ENCODE measurements around the gene TFEB. TPM values are rescaled to one million over a fixed set of nuclear protein-coding genes. Genes with fewer than 3 reads are reported as not detected.
A peak's percentile ranks its signal among the peaks of the same experiment; 100 is the strongest.

The TFEB gene
- total RNA-seq, 1 donor = 5.1 TPM

GRCh38 chr6:41679696-41680095, 55.7 kb downstream of the TFEB start:
- no peak overlapping the region for H3K4me2 ChIP-seq (ENCODE audit: insufficient read depth, low read length)
- DNase-seq (ENCODE audit: insufficient read length, low spot score, missing footprints) = peak; percentile 51
- H4K20me1 ChIP-seq (ENCODE audit: insufficient read depth, low read length) = no peaks in the 10 kb centered on the region
- H3K4me1 ChIP-seq (ENCODE audit: insufficient read depth, low read length) = no peaks in the 10 kb centered on the region
- H3K36me3 ChIP-seq (ENCODE audit: insufficient read depth, low read length) = no peaks in the 10 kb centered on the region
- no peak overlapping the region for H2AFZ ChIP-seq (ENCODE audit: low read length)
- H3K9me3 ChIP-seq (ENCODE audit: low read depth, low read length) = no peaks in the 10 kb centered on the region
- no peak for TF ChIP-seq CTCF (IDR thresholded peaks at IDR 0.05; ENCODE audit: extremely low read depth, low read depth, low read length)
- H3K27ac ChIP-seq (ENCODE audit: low read depth, low read length) = no peak overlapping the region
- no peaks in the 10 kb centered on the region for H3K27me3 ChIP-seq (ENCODE audit: insufficient read depth, low read length)
- no peak overlapping the region for H3K4me3 ChIP-seq (ENCODE audit: insufficient read depth, low read length)
- no peaks in the 10 kb centered on the region for H3K79me2 ChIP-seq (ENCODE audit: insufficient read depth, low read length)

- H2AFZ ChIP-seq (ENCODE audit: low read length) = no peak overlapping the region
- TF ChIP-seq CTCF (IDR thresholded peaks at IDR 0.05; ENCODE audit: extremely low read depth, low read depth, low read length) = no peak
- no peaks in the 10 kb centered on the region for H3K36me3 ChIP-seq (ENCODE audit: insufficient read depth, low read length)
- no peaks in the 10 kb centered on the region for H3K27me3 ChIP-seq (ENCODE audit: insufficient read depth, low read length)
- H3K9me3 ChIP-seq (ENCODE audit: low read depth, low read length) = no peaks in the 10 kb centered on the region
- H3K27ac ChIP-seq (ENCODE audit: low read depth, low read length) = no peak overlapping the region
- no peaks in the 10 kb centered on the region for H3K4me1 ChIP-seq (ENCODE audit: insufficient read depth, low read length)
- no peaks in the 10 kb centered on the region for H3K79me2 ChIP-seq (ENCODE audit: insufficient read depth, low read length)
- no peak overlapping the region for H3K4me2 ChIP-seq (ENCODE audit: insufficient read depth, low read length)
- no peak overlapping the region for H3K4me3 ChIP-seq (ENCODE audit: insufficient read depth, low read length)
- no peaks in the 10 kb centered on the region for H4K20me1 ChIP-seq (ENCODE audit: insufficient read depth, low read length)
- peak; percentile 43 for DNase-seq (ENCODE audit: insufficient read length, low spot score, missing footprints)
Measured at GRCh38 chr6:41678511-41679084, 56.8 kb downstream of the TFEB start.

GRCh38 chr6:41677124-41677921, 58.1 kb downstream of the TFEB start:
- H3K9me3 ChIP-seq (ENCODE audit: low read depth, low read length) = no peaks in the 10 kb centered on the region
- H3K27me3 ChIP-seq (ENCODE audit: insufficient read depth, low read length) = no peaks in the 10 kb centered on the region
- H3K36me3 ChIP-seq (ENCODE audit: insufficient read depth, low read length) = no peaks in the 10 kb centered on the region
- no peak for TF ChIP-seq CTCF (IDR thresholded peaks at IDR 0.05; ENCODE audit: extremely low read depth, low read depth, low read length)
- no peak overlapping the region for H3K4me3 ChIP-seq (ENCODE audit: insufficient read depth, low read length)
- no peak overlapping the region for H2AFZ ChIP-seq (ENCODE audit: low read length)
- no peak overlapping the region for H3K4me2 ChIP-seq (ENCODE audit: insufficient read depth, low read length)
- H4K20me1 ChIP-seq (ENCODE audit: insufficient read depth, low read length) = no peaks in the 10 kb centered on the region
- no peaks in the 10 kb centered on the region for H3K4me1 ChIP-seq (ENCODE audit: insufficient read depth, low read length)
- no peak overlapping the region for H3K27ac ChIP-seq (ENCODE audit: low read depth, low read length)
- no peaks in the 10 kb centered on the region for H3K79me2 ChIP-seq (ENCODE audit: insufficient read depth, low read length)
- peak; percentile 39 for DNase-seq (ENCODE audit: insufficient read length, low spot score, missing footprints)

GRCh38 chr6:41676431-41676830, 59.0 kb downstream of the TFEB start:
- no peak overlapping the region for H3K4me3 ChIP-seq (ENCODE audit: insufficient read depth, low read length)
- peaks cover 5% of the 10 kb centered on the region for H3K27me3 ChIP-seq (ENCODE audit: insufficient read depth, low read length)
- H3K4me1 ChIP-seq (ENCODE audit: insufficient read depth, low read length) = no peaks in the 10 kb centered on the region
- H3K9me3 ChIP-seq (ENCODE audit: low read depth, low read length) = no peaks in the 10 kb centered on the region
- no peaks in the 10 kb centered on the region for H3K36me3 ChIP-seq (ENCODE audit: insufficient read depth, low read length)
- H2AFZ ChIP-seq (ENCODE audit: low read length) = no peak overlapping the region
- no peak for TF ChIP-seq CTCF (IDR thresholded peaks at IDR 0.05; ENCODE audit: extremely low read depth, low read depth, low read length)
- no peaks in the 10 kb centered on the region for H3K79me2 ChIP-seq (ENCODE audit: insufficient read depth, low read length)
- no peak overlapping the region for H3K4me2 ChIP-seq (ENCODE audit: insufficient read depth, low read length)
- H3K27ac ChIP-seq (ENCODE audit: low read depth, low read length) = no peak overlapping the region
- peak; percentile 30 for DNase-seq (ENCODE audit: insufficient read length, low spot score, missing footprints)
- no peaks in the 10 kb centered on the region for H4K20me1 ChIP-seq (ENCODE audit: insufficient read depth, low read length)

Measured in osteoblast (primary cell).